EH (cell line): ENCODE results near the gene TMEM184A.

Experiments used
- DNase-seq: peaks from one replicate; pipeline ENCODE4 v3.0.0-alpha.2; 2015; ENCODE audit warnings: low read depth

The TMEM184A gene

DNA sequence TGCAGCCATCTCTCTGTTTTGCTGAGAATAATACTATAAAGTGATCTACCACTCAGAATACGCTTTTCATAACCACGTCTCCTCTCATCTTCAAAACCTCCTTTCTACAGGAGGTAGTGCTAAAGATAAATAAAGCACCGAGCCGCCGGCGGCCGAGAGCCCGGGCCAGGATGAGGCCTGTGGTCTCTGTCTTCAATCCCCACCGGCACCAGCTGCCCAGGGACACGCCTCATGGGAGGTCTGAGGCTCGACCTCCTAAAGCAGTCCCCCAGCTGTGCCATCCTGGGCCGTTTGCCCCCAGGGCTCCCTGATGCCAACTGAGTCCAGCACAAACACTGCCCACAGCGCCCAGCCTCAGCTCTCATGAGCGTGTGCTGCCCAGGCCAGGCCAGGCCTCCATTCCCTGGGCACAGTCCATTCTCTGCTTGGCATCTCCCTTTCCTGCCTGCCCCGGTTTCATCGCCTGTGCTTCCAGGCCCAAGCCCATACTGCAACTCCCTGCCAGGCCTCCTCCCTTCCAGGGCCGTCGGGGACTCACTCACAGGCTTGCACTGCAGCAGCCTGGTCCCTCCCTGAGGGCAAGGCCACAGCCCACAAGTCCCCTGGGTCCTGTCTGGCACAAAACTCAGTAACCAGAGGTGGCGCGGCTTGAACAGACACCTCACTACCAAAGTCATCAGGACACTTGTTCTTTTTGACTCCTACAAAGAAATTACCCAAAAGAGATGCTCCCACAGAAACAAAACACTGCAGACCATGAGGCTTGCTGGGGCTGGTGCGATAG lies 54.3 kb downstream of the TMEM184A start:
- no peak for DNase-seq

DNA sequence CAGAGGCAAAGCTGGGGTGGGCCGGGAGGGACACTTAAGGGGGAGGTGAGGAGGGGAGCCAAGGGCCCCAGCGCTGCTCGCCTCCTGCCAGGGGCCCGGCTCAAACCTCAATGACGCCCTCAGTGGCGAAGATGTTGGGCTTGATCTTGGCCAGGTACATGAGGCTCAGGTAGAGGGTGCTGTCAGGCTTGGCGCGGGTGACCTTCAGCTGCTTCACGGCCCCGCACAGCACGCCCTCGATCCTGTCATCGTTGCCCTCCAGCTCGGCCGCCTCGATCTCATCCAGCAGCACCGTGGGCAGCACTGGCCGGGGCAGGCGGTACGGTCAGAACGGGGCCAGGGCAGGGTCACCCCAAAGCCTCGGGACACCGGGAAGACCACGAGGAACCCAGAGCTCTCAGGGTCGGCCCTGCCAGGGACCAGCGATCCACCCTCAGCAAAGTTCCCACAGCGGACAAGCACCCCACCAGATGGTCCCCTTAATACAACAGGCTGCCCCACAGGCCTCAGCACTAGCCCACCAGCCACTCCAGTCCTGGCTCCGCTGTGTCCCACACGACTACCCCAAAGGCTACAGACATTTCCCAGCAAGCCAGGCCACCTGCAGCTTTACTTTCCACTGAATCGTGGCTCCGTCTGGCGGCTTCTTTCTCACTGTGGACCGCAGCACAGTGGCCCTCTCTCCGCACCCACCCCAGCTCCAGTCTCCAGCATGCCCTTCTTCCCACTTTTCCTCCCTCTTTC lies 55.8 kb downstream of the TMEM184A start:
- DNase-seq, result no peak

DNA sequence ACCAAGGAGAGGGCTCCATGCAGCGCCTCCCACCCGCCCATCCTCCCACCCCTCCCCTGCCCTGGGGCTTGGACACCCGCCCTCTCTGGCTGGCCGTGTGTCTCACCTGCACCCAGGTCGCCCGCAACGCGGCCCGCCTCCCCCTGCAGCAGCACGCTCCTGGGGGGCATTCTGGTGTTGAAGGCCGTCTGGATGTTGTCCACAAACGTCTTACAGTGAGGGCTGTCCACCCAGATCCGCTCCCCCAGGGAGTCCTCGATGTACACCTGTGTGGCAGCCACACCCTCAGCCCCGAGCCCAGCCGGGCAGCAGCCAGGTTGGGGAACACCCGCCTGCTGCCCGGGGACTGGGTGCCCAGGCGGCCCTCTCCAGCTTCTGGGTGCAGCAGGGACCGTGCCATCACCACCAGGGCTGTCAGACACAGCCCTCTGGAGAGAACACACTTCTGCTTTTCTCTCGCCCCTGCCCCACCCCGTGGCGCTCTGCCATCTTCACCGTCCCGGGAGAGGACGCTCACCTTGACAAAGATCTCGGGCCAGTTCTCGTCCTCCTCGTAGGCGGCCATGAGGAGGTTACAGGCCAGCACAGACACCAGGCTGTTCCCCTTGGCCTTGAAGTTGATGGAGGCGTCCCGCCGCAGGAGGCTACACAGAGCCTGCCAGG lies 56.5 kb downstream of the TMEM184A start:
- no peak for DNase-seq

DNA sequence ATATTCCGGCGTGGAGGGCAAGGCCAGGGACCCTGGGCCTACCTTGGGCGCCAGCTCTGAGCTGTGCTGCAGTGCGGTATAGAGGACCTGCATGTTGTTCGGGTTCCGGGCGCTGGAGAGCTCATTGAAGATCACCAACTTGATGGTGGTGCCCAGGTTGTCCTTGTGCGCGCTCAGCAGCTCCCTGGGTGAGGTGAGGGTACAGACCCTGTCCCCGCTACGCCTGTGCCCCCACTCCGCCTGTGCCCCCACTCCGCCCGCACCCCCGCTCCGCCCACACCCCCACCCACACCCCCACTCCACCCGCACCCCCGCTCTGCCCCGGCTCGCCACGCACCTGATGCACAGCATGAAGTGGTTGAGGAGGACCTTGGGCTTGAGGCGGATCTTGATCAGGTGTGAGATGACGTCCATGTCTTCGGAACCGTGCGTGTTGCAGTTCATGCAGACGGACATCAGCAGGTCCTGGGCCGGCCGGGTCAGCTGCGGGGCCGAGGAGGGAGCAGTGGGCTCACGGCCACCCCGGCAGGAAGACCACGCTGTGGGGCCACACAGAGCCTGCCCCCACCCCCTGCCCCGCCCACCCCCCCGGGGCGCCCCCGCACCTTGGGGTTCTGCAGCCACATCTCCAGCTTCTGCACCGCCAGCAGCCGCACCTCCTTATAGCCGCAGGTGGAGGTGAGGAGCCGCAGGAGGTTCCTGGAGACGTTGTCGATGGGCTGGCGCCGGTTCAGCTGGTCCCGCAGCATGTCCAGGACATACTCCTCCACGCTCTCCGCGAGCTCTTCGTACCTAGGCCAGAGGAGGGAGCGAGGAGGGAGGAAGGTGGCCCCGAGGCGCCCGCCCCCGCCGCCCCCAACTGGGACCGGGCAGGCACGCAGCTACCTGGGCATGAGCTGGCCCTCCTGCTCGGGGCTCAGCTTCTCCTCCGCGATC lies 57.4 kb downstream of the TMEM184A start:
- DNase-seq, result no peak

DNA sequence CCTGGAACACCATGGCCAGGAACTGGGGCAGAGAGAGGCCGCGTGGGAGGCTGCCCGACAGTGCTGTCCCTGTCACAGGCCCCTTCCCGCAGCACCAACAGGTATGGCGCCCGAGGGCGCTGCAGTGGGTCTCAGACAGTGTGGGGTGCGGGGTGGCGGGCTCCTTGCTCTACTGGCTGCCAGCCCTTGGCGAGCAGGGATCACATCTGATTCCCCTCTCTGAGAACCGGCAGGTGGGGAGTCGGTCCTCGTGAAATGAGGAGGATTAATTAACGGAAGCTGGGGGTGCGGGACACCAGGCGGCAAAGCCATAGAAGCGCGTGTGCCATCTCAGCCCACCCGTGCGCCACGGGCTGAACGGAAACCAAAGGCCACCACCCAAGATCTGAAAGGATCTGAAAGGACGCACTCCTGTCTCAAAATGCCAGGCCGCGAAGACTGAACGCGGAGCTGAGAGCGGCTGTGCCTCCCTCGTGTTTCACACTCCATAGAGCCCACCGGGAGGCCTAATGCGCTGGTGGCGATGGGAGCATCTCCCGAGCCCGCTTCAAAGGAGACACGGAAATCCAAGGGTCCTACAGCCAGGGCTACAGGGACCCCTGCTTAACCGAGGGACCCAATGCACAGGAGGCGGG lies 58.6 kb downstream of the TMEM184A start:
- DNase-seq, result no peak

DNA sequence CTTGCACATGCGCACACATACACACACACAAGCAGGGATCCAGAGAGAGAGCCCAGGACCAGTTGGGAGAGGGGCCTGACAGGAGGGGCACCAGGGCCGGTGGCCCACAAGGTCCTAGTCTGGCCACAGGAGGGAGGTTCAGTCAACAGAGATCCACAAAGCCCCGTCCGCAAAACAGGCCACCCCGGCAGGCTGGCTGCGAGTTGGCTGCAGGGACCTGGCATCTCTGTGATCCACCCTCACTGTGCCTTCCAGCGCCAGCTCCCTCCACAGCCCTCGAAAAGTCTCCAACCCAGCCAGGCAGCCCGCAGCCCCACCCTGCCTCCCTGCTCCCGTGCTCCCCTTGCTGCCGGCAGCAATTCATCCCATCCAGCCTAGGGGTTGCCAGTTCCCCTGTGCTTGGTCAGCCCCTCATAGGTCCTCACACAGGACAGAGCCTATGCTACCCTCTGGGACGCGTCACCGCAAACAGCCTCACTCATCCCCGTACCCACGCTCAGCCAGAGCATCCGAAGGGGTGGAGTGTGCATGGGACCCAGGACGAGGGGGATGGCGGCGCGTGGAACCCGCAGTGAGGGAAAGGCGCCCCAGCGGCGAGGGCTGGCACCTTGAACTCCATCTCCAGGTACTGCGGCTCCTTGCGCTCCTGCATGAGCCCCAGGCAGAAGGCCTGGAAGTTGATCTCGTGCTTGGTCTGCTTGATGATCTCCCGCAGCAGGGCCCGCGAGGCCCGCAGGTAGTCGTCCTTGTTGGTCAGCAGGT lies 59.3 kb downstream of the TMEM184A start:
- no peak for DNase-seq

DNA sequence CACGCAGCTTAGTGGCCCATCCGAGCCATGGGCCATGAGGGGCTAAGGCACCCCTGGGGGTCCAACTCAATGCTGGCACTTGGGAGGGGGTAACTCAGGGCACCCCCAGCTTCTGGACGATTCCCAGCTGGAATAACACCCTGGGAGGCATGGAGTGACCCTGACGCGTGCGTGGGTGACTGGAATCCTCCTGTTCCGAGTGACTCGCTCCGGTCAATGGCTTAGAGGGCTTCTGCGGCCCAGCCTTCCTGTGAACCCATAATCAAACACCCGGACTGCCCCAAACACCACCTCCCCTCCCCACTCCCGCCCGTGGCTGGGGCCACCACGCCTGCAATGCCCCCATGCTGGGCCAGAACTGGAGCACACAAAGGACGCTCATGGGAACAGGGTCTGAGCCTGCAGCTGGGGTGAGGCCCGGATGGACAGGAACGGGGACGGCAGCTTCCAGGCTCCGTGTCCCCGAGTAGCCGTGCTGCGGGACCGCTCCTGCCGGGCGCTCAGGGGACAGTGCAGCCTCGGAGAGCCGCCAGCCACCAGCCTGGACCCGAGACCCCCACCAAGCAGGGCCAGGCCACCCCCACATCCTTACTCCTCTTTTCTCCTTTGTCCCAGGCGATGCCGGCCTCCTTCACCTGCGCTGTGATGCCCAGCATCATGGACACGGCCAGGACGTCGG lies 60.3 kb downstream of the TMEM184A start:
- no peak for DNase-seq

DNA sequence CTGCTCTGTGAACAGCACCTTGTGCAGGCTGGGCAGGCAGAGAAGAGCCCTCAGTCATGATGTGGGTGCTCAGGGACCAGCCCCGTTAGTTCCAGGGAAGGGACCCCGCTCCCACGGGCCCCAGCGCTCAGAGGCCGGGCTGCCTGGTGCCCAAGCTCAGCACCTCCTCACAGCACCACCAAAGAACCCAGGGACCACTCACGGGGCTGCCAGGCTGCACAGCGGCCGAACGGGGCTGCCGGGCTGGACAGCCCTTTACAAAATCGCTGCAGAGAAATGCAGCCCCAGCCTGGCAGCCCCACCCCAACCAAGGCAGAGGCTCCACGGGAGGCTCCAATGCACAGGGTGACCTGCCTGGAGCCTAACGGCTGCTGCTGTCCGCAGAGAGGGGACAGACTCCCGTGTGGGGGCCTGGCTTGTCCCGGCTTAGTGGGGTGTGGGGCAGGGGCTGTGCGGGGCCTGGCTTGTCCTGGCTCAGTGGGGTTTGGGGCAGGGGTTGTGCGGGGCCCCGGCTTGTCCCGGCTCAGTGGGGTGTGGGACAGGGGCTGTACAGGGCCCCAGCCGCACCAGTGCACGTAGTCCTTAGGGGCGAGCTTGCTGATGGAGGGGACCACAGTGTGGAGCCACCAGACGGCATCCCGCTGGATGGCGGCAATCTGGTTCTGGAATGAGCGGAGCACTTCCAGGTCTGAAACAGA lies 61.0 kb downstream of the TMEM184A start:
- no peak for DNase-seq

DNA sequence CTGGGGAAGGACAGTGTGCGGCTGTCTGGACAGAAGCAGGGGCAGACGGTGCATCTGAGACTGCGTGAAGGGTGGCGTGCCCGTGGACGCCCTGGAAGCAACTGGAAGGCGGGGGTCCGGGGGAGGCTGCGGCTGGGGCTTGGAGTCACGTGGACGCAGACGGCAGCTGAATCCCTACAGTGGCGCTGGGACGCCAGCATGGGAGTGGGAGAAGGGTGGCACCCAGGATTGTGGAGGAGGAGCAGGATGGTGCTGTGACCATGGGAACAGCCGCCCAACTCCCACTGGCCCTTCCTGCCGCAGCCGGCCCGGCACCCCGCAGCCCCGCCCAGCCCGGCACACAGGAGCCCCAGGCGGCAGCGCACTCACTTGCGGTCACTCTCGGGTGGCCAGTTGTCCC lies 61.6 kb downstream of the TMEM184A start:
- DNase-seq, result no peak

DNA sequence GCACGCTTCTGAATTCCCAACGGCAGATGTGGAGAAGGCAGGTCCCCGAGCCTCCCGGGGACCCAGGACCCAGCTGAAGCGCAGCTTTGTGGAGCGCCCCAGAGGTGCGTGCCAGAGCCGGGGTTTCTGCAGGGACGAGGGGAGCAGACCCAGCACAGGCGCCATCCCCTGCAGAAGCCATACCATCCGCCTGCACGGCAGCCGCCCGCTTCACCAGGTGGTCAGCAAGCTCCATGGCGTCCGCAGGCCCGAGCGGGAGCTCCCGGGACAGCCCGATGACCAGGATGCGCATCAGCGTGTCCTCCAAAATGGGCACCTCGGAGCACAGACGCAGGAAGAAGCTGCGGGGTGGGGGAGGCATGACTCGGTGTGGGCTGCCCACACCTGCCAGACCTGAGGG lies 62.4 kb downstream of the TMEM184A start:
- DNase-seq, result no peak

DNA sequence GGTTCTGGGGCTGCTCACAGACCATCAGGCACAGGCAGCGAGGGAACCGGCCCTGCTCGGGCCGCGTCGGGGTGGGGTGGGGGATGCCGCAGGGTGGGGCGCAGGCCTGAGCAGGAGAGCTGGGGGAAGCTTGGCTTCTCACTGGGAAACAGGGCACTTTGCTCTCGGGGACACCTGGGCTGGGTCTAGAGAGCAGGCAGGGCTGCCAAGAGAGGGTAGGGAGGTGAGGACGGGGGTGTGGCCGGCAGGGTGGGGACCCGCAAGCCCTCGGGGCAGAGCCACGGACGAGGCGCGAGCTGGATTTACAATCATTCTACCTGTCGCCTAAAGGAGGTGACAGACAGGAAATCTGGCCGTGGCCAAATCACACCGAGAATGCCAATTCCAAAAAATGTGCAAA lies 62.9 kb downstream of the TMEM184A start:
- DNase-seq, result no peak

DNA sequence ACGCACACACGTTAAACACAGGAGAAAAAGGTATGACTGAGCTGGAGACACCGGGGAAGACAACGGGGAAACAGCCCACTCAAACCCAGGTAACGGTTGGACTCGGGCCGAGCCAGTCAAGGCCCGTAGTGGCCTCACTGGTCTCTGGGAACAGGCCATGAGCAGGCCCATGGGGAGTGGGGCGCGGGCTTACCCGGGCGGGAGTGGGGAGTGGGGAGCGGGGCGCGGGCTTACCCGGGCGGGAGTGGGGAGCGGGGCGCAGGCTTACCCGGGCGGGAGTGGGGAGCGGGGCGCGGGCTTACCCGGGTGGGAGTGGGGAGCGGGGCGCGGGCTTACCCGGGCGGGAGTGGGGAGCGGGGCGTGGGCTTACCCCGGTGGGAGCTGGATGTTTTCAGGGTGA lies 63.4 kb downstream of the TMEM184A start:
- no peak for DNase-seq
